SU-DHL-6 (cell line): ENCODE results near the gene ZNF423.

Experiments used
- EZH2phosphoT487 ChIP-seq: fragments of 200-600 bp; sonication (generic), shearing (Covaris generic); conservative IDR thresholded peaks from 2 replicates; pipeline ENCODE4 v1.6.1; 2018; ENCODE audit warnings: mild to moderate bottlenecking, antibody characterized with exemption, low read length, moderate library complexity, mixed read lengths
- TF ChIP-seq, protein P1 (sequence below): fragments of 200-600 bp; sonication (generic); IDR thresholded peaks from one replicate; pipeline ENCODE4 v1.5.1; 2017; ENCODE audit warnings: antibody characterized with exemption, mild to moderate bottlenecking, low read length, moderate library complexity; ENCODE audit not compliant: insufficient read depth, poor library complexity, severe bottlenecking

DNA sequence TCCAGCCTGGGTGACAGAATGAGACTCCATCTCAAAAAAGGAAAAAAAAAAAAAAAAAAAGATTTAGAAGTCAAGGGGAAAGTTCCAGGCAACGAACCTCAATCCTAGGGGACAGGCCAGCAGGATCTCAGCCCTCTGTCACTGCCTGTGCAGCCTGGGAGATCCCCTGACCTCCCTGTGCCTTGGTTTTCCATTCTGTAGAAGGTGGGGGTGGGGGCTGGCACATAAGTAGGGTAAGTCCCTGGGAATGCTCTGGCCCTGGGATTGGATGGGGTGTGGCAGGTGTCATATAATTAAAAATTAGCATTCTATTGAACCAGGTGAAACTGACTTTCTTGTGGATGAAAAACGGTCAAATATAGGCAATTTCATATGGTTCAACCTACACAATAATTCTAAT lies 391.8 kb downstream of the ZNF423 start:
- TF ChIP-seq, protein P1, sequence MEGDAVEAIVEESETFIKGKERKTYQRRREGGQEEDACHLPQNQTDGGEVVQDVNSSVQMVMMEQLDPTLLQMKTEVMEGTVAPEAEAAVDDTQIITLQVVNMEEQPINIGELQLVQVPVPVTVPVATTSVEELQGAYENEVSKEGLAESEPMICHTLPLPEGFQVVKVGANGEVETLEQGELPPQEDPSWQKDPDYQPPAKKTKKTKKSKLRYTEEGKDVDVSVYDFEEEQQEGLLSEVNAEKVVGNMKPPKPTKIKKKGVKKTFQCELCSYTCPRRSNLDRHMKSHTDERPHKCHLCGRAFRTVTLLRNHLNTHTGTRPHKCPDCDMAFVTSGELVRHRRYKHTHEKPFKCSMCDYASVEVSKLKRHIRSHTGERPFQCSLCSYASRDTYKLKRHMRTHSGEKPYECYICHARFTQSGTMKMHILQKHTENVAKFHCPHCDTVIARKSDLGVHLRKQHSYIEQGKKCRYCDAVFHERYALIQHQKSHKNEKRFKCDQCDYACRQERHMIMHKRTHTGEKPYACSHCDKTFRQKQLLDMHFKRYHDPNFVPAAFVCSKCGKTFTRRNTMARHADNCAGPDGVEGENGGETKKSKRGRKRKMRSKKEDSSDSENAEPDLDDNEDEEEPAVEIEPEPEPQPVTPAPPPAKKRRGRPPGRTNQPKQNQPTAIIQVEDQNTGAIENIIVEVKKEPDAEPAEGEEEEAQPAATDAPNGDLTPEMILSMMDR = no peak
- TF ChIP-seq EZH2phosphoT487 = no peak
